Lung (tissue), 12 donors: ENCODE measurements around the gene INPP4B. TPM values are rescaled to one million over a fixed set of nuclear protein-coding genes. Genes with fewer than 3 reads are reported as not detected.

Source experiments
- ATAC-seq: fragments of 200-7000 bp; cut with Tn5 transposase; one replicate; pipeline ENCODE4 v1.9.1; 2020; ENCODE audit warnings: moderate number of reproducible peaks; ENCODE audit not compliant: insufficient read depth, low FRiP score
- DNase-seq, 3 donors: peaks; one replicate each; pipeline ENCODE4 v3.0.0-alpha.2; 2013 to 2017
- H3K27ac ChIP-seq, 2 donors: one replicate each; pipeline ENCODE4 v1.5.1; 2013; ENCODE audit warnings: mild to moderate bottlenecking in 2 of 2, moderate library complexity in 2 of 2, control low read depth in 1 of 2, inconsistent platforms in 1 of 2, low read depth in 1 of 2, low read length in 1 of 2
- H3K27me3 ChIP-seq, 3 donors: one replicate each; pipeline ENCODE4 v1.5.1; 2013; ENCODE audit warnings: low read length in 2 of 3; ENCODE audit not compliant: control insufficient read depth in 3 of 3, insufficient read depth in 3 of 3
- H3K36me3 ChIP-seq, 4 donors: one replicate each; pipeline ENCODE4 v1.5.1; 2013; ENCODE audit warnings: low read length in 4 of 4, mild to moderate bottlenecking in 1 of 4, moderate library complexity in 1 of 4; ENCODE audit not compliant: control insufficient read depth in 4 of 4, insufficient read depth in 4 of 4
- H3K4me1 ChIP-seq, 5 donors: one replicate each; pipeline ENCODE4 v1.5.1; 2013; ENCODE audit warnings: low read length in 5 of 5, mild to moderate bottlenecking in 2 of 5, moderate library complexity in 1 of 5; ENCODE audit not compliant: control insufficient read depth in 5 of 5, insufficient read depth in 5 of 5
- H3K4me3 ChIP-seq: one replicate; pipeline ENCODE4 v1.5.1; 2013; ENCODE audit warnings: mild to moderate bottlenecking, control low read depth, moderate library complexity
- H3K9ac ChIP-seq, 2 donors: one replicate each; pipeline ENCODE4 v1.5.1; 2013; ENCODE audit warnings: low read length in 2 of 2, control low read depth in 1 of 2; ENCODE audit not compliant: insufficient read depth in 1 of 2
- H3K9me3 ChIP-seq, 4 donors: one replicate each; pipeline ENCODE4 v1.5.1; 2013; ENCODE audit warnings: low read length in 3 of 4, mild to moderate bottlenecking in 1 of 4, moderate library complexity in 1 of 4; ENCODE audit not compliant: control insufficient read depth in 4 of 4, insufficient read depth in 3 of 4
- WGBS, 2 donors: extraction: QIAGEN DNeasy Blood & Tissue Kit; methylation state at CpG; one replicate each; pipeline ENCODE4 v1.1.7; 2013; 5-methylcytosine and 5-hydroxymethylcytosine counted together
- polyA plus RNA-seq, 2 donors: library from polyadenylated mRNA; stranded (reverse); fragments of 200-250 nt; gene quantifications; one replicate each; pipeline ENCODE4 v1.2.1, GENCODE V29; 2013
- total RNA-seq, 2 donors: library from RNA; depleted of rRNA in 1 of 2; stranded (reverse); fragments of >200 nt in 1 of 2; gene quantifications; one replicate each; pipeline ENCODE4 v1.2.1, GENCODE V29; 2014 to 2021
- TF ChIP-seq, protein P1 (sequence below): IDR thresholded peaks from 2 replicates; pipeline ENCODE4 v1.5.1; 2012; ENCODE audit warnings: mild to moderate bottlenecking; ENCODE audit errors: control extremely low read depth, extremely low read depth
- donor health status: control.
- donor health status: control.
- donor health status: Bipolar disorder and iron deficiency.
- donor health status: healthy.
- donor health status: DM: yes; HTN: yes; CAD: no.

INPP4B gene
- total and polyA plus RNA-seq, 4 donors, result 2.4 to 32.6 (median 5.6) TPM

DNA sequence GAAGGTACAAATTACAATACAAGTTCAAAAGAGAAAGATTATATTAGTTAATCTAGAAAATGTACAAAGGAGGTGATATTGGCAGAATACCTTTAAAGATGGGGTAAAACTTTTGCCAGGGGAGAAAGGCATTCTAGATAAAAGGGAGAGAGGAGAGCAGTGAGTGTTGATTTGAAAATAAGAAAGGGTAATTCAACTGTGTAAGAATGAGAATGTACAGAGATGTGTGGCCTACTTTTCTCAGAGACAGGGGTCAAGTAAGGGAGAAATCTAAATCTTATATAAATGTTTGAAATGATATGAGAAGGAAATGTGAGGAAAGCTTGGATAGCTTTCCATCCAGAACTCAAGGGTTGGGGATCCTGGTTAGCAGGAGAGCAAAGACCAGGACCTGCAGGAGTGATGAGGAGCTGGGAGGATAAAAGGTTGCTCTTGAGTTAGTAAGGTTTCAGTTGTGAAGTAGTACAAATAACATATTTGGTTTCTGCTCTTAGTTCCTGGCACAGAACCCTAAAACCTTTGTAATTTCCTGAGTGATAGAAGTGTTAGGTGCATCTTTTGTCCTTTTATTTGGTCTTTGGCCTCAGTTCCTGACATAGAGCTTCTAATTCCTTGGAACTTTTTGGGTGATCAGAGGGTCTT, 489.9 kb downstream of the INPP4B start:
- no peak overlapping the region for H3K9ac ChIP-seq
- H3K27me3 ChIP-seq, result no peaks in the 10 kb centered on the region
- H3K27ac ChIP-seq, result peak overlapping the region in 1 of 2 donors; percentile 16
- no peak overlapping the region for H3K4me3 ChIP-seq
- H3K4me1 ChIP-seq, result peaks cover 2 to 39% (median 20%) of the 10 kb centered on the region in 5 donors
- no peaks in the 10 kb centered on the region for H3K9me3 ChIP-seq
- TF ChIP-seq, protein P1, sequence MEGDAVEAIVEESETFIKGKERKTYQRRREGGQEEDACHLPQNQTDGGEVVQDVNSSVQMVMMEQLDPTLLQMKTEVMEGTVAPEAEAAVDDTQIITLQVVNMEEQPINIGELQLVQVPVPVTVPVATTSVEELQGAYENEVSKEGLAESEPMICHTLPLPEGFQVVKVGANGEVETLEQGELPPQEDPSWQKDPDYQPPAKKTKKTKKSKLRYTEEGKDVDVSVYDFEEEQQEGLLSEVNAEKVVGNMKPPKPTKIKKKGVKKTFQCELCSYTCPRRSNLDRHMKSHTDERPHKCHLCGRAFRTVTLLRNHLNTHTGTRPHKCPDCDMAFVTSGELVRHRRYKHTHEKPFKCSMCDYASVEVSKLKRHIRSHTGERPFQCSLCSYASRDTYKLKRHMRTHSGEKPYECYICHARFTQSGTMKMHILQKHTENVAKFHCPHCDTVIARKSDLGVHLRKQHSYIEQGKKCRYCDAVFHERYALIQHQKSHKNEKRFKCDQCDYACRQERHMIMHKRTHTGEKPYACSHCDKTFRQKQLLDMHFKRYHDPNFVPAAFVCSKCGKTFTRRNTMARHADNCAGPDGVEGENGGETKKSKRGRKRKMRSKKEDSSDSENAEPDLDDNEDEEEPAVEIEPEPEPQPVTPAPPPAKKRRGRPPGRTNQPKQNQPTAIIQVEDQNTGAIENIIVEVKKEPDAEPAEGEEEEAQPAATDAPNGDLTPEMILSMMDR, result no peak
- DNase-seq (no peak), ATAC-seq (no peak)
- H3K36me3 ChIP-seq, result no peaks in the 10 kb centered on the region

DNA sequence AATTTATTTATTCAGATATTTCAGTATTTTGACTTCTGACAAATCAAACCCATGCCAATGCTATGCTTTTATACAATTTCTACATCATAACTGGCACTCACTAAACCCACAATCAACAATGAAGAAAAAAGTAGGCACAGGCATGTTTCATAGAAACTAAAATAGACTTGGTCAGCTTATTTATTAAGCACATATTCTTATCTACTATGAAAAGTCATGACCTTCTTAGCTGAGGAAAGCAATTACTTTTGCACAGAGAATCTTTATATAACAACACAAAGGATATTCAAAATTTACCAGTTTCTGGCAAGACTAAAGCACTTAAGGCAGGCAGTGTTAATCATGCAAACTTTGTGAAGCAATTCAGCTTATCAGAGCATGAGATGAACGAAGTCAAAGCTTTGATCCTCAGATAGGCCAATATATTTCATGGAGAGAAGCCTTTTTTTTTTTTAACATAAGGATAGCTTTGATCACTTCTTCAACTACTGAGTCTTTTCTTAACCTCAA, 490.6 kb downstream of the INPP4B start:
- no peaks in the 10 kb centered on the region for H3K27me3 ChIP-seq
- DNase-seq (peak in 2 of 3 donors; percentile 45 to 59), ATAC-seq (no peak)
- H3K36me3 ChIP-seq, result no peaks in the 10 kb centered on the region
- H3K9ac ChIP-seq, result no peak overlapping the region
- no peak overlapping the region for H3K27ac ChIP-seq
- H3K9me3 ChIP-seq, result no peaks in the 10 kb centered on the region
- 25 to 69% methylated on average over 1 of the region's 1 CpG for WGBS, 2 donors
- TF ChIP-seq, protein P1, result no peak
- peaks cover 2 to 46% (median 26%) of the 10 kb centered on the region in 5 donors for H3K4me1 ChIP-seq
- H3K4me3 ChIP-seq, result no peak overlapping the region

- H3K4me1 ChIP-seq, result peaks cover 2 to 52% (median 26%) of the 10 kb centered on the region in 5 donors
- DNase-seq (peak in 2 of 3 donors; percentile 31 to 47), ATAC-seq (no peak)
- no peaks in the 10 kb centered on the region for H3K27me3 ChIP-seq
- H3K36me3 ChIP-seq, result no peaks in the 10 kb centered on the region
- 53 to 58% methylated on average over 8 of the region's 8 CpGs for WGBS, 2 donors
- H3K27ac ChIP-seq, result peak overlapping the region in 1 of 2 donors; percentile 40
- TF ChIP-seq, protein P1, result no peak
- H3K4me3 ChIP-seq, result no peak overlapping the region
- no peak overlapping the region for H3K9ac ChIP-seq
- no peaks in the 10 kb centered on the region for H3K9me3 ChIP-seq
These were observed 491.2 kb downstream of the INPP4B start for GRCh38 chr4:142354794-142355420.
